Neutrophil (primary cell): ENCODE data around the gene AQP5.

Source experiments
- H3K27ac ChIP-seq: fragments of 200-600 bp; sonication (generic); 2 replicates; pipeline ENCODE4 v1.5.1; 2016; ENCODE audit warnings: mild to moderate bottlenecking, moderate library complexity
- H3K27me3 ChIP-seq: fragments of 200-600 bp; sonication (generic); 2 replicates; pipeline ENCODE4 v1.6.0; 2016; ENCODE audit warnings: mild to moderate bottlenecking
- H3K36me3 ChIP-seq: fragments of 200-600 bp; sonication (generic); 2 replicates; pipeline ENCODE4 v1.5.1; 2017
- H3K4me1 ChIP-seq, 2 experiments: fragments of 200-600 bp in 1 of 2; sonication (generic) in 1 of 2; 1 replicate in 1 of 2; 2 replicates in 1 of 2; pipeline versions ENCODE4 v1.5.1 to v1.6.1; 2013 to 2016; ENCODE audit warnings: low read depth in 1 of 2, low read length in 1 of 2, mild to moderate bottlenecking in 1 of 2, moderate library complexity in 1 of 2; ENCODE audit not compliant: control insufficient read depth in 1 of 2, insufficient read depth in 1 of 2
- H3K4me3 ChIP-seq, 2 experiments: fragments of 200-600 bp in 1 of 2; sonication (generic) in 1 of 2; 1 replicate in 1 of 2; 2 replicates in 1 of 2; pipeline ENCODE4 v1.5.1; 2013 to 2016; ENCODE audit warnings: low read depth in 1 of 2, low read length in 1 of 2, mild to moderate bottlenecking in 1 of 2, moderate library complexity in 1 of 2
- H3K9me3 ChIP-seq: fragments of 200-600 bp; sonication (generic); 2 replicates; pipeline ENCODE4 v1.5.1; 2016
- TF ChIP-seq, protein P1 (sequence below): fragments of 200-600 bp; sonication (generic); IDR thresholded peaks from 2 replicates; pipeline ENCODE4 v1.5.1; 2016; ENCODE audit warnings: antibody characterized with exemption

AQP5 gene

DNA sequence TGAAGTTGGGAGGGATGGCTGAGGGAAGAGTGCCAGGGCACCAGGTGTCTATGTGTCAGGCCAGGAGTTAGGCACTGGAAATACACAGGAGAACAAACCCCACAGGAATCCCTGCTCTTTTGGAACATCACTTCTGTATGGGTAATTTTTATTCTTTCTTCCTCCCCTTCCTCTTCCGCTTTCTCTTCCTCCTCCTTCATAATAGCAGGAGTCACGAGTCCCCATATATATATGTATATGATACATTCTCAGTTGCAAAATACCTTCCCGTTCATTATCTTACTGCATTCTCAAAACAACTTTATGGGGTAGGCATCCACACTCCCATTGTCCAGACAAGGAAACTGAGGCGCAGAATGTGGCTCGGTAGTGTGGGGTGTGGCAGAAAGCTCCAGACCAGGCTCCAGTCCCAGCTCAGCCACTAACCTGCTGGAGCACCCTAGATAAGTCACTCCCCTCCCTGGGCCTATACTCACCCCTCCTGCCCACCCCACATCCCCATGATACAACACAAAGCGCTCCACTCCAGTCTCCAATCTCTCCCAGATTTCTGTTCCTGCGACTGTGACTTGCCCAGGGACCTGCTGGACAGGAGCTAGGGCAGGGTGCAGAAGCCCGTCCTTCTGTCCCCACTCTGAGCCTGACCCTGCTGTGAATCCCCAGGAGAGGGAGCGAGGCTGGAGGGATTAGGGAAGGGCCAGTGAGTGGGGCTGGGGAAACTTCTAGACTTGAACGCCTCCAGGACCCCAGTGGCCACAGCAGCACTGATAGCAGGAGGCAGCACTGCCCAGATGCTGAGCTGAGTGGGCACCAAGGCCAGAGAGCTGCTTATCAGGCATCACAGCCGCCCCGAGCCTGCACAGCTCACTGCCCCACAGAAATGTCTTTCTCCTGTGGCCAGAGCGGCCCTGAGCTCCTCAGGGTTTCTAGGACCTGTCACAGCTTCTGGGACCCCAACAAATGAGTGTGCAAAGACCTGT, 12.5 kb upstream of the AQP5 start:
- no peak overlapping the region for H3K4me3 ChIP-seq
- H3K4me1 ChIP-seq: peaks cover 16 to 18% of the 10 kb centered on the region in 2 experiments
- TF ChIP-seq, protein P1, sequence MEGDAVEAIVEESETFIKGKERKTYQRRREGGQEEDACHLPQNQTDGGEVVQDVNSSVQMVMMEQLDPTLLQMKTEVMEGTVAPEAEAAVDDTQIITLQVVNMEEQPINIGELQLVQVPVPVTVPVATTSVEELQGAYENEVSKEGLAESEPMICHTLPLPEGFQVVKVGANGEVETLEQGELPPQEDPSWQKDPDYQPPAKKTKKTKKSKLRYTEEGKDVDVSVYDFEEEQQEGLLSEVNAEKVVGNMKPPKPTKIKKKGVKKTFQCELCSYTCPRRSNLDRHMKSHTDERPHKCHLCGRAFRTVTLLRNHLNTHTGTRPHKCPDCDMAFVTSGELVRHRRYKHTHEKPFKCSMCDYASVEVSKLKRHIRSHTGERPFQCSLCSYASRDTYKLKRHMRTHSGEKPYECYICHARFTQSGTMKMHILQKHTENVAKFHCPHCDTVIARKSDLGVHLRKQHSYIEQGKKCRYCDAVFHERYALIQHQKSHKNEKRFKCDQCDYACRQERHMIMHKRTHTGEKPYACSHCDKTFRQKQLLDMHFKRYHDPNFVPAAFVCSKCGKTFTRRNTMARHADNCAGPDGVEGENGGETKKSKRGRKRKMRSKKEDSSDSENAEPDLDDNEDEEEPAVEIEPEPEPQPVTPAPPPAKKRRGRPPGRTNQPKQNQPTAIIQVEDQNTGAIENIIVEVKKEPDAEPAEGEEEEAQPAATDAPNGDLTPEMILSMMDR: no peak
- peaks cover 86% of the 10 kb centered on the region for H3K27me3 ChIP-seq
- H3K27ac ChIP-seq: no peak overlapping the region
- H3K36me3 ChIP-seq: no peaks in the 10 kb centered on the region
- H3K9me3 ChIP-seq: no peaks in the 10 kb centered on the region

DNA sequence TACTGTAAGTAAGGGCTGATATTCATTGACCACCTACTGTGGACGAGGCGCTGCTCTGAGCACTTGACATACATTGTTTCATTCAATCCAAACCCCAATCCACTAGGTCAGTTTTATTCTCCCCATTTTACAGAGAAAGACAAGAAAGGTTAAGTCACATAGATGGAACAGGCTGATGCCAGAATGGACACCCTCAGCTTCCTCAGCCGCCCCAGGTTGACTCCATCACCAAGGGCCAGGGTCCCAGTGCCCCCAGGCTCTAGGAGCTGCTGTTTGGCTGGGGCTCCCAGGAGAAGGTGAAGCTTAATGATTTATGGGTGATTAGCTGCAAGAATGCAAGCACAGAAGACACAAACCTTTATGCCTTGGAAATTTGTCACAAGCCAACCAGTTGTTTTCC, 11.8 kb upstream of the AQP5 start:
- no peak overlapping the region for H3K4me3 ChIP-seq
- no peaks in the 10 kb centered on the region for H3K9me3 ChIP-seq
- H3K27ac ChIP-seq: no peak overlapping the region
- H3K4me1 ChIP-seq: peaks cover 9 to 11% of the 10 kb centered on the region in 2 experiments
- H3K36me3 ChIP-seq: no peaks in the 10 kb centered on the region
- peaks cover 93% of the 10 kb centered on the region for H3K27me3 ChIP-seq
- TF ChIP-seq, protein P1: no peak

DNA sequence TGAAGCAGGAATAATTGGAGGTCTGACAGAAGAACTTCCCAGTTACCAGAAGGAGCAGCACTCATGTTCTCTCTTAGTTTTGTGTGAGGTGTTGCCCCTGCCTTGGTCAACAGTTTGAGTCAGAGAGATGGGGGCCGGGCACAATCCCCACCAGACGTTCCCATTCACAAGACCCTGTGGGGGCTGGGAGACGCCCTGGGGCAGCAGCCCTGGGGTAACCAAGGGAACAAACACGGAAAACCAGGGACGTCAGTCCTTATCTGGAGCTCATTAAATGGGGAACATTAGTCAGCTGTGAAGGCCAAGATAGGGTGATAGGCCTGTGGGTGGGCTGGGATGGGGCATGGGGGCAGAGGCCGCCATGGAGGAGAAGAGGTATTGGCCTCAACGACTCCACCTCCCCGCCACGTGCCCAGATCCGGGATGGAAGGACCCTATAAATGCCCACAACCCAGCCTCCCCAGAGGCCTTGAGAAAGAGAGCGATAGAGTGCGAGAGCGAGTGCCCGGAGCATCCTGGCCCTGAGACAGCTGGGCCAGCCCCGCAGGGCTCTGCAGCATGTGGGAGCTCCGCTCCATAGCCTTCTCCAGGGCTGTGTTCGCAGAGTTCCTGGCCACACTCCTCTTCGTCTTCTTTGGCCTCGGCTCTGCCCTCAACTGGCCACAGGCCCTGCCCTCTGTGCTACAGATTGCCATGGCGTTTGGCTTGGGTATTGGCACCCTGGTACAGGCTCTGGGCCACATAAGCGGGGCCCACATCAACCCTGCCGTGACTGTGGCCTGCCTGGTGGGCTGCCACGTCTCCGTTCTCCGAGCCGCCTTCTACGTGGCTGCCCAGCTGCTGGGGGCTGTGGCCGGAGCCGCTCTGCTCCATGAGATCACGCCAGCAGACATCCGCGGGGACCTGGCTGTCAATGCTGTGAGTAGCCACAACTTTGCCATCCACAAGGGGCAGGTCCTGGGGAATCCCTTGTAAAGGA, 11.1 kb upstream of the AQP5 start, which contains the start of gene AQP2:
TSS of gene AQP2 (plus strand) at position 465 of the 979 bp plus-strand sequence. CDS start at position 559, 94 bp downstream.
- Histone ChIP-seq H3K9me3 (no peaks in the 10 kb centered on the region), H3K4me3 (no peak within 1 kb of the TSS), H3K4me1 (peaks cover 7 to 9% of the 10 kb centered on the region in 2 experiments), H3K27me3 (peaks cover 100% of the 10 kb centered on the region), H3K27ac (no peak within 1 kb of the TSS), H3K36me3 (no peaks in the 10 kb centered on the region)
- TF ChIP-seq, protein P1: no peak

DNA sequence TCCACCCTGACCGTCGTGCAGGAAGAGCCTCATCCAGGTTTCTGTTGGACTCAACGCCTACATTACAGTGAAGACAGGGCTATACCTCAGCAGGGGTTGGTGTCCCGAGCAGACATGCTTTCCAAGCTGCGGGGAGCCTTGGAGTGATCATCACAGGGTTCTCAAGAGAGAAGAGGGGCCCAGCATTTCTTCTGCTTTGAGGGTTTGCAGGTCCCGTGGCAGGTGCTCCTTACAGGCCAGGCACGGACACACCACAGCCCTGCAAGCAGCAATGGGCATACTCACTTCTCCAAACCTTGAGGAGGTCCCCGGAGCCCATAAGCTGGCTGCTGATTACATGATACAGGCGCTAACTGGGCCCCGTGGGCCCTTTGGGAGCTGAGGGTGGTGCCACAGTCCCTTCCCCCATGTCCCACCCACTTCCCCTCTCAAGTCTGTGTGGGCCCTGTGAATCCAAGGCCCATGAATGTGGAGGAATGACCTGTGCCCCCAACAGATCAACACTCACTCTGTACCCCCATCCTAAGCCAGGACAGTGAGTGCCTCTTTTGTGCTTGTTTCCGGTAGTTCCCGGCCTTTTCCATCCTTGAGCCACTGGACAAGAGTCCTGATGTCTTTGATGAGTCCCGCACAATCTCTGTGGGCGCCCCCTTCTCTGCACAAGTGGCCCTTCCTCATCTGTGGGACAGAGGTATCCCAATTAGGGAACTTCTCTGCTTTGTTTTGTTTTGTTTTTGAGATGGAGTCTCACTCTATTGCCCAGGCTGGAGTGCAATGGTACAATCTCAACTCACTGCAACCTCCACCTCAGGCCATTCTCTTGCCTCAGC, 10.0 kb upstream of the AQP5 start:
- no peaks in the 10 kb centered on the region for H3K36me3 ChIP-seq
- H3K27me3 ChIP-seq: peaks cover 100% of the 10 kb centered on the region
- TF ChIP-seq, protein P1: no peak

More for the DNA sequence above, 10.0 kb upstream of the AQP5 start:
- no peak overlapping the region for H3K4me3 ChIP-seq
- H3K4me1 ChIP-seq: peaks cover 15 to 16% of the 10 kb centered on the region in 2 experiments
- H3K27ac ChIP-seq: no peak overlapping the region
- no peaks in the 10 kb centered on the region for H3K9me3 ChIP-seq
